Measurements from ENCODE around the gene NCAM1.

Gene NCAM1

GRCh38 chr11:113322158-113322557, 360.9 kb downstream of the NCAM1 start:
- DNase-seq, result no peak

DNA sequence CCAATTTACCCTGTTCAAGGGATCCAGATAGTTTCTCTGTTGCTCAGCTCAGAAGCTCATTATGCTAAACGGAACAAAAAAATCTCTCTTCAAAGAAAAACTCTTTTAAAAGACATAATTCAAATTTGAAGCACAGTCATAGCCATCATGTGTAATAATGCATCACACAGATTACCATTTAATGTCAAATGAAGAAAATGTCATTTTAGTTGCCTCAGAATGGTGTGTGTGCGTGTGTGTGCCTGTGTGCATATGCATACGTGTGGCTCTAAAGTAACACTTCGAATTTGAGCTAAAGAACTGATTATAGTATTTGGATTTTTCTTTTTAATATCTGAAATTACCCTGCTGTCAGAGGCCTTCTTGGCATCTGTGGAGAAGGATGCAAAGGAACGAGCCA, 363.0 kb downstream of the NCAM1 start:
- DNase-seq, result no peak
